ENCODE results near the gene COL26A1.
"Not testable (repeated sequence)": the region's sequence is repeated elsewhere in the genome, so short reads cannot be mapped to it uniquely, and the experiment has no call there.

Gene COL26A1

GRCh38 chr7:101410743-101411507, 48.2 kb downstream of the COL26A1 start:
- no peak overlapping the region for H3K27ac Mint-ChIP-seq

GRCh38 chr7:101411508-101411874, 48.8 kb downstream of the COL26A1 start:
- ATAC-seq (no peak), DNase-seq (no peak)
- Mint-ChIP-seq H3K27me3 (peaks cover 9% of the 10 kb centered on the region), H3K9me3 (peaks cover 6 to 16% of the 10 kb centered on the region in 2 donors), H3K27ac (no peak overlapping the region), H3K4me3 (no peak overlapping the region), H3K4me1 (peaks cover 11% of the 10 kb centered on the region)

More at GRCh38 chr7:101410743-101411507, 48.2 kb downstream of the COL26A1 start:
- Mint-ChIP-seq H3K27me3 (peaks cover 9% of the 10 kb centered on the region), H3K4me3 (no peak overlapping the region), H3K9me3 (peaks cover 6 to 16% of the 10 kb centered on the region in 2 donors), H3K4me1 (peaks cover 11% of the 10 kb centered on the region)
- DNase-seq (peak; percentile 41 to 48), ATAC-seq (peak; percentile 56)

- no peak overlapping the region for H3K4me3 Mint-ChIP-seq
- H3K4me1 Mint-ChIP-seq: peaks cover 11% of the 10 kb centered on the region
- peaks cover 6 to 16% of the 10 kb centered on the region in 2 donors for H3K9me3 Mint-ChIP-seq
- H3K27ac Mint-ChIP-seq: no peak overlapping the region
- DNase-seq: no peak
- ATAC-seq: no peak
- peaks cover 9% of the 10 kb centered on the region for H3K27me3 Mint-ChIP-seq
These were observed 50.3 kb downstream of the COL26A1 start for GRCh38 chr7:101412976-101413375.

GRCh38 chr7:101418694-101419093, 56.0 kb downstream of the COL26A1 start:
- Mint-ChIP-seq H3K27me3 (peaks cover 17% of the 10 kb centered on the region), H3K27ac (no peak overlapping the region), H3K9me3 (no peaks in the 10 kb centered on the region), H3K4me3 (no peak overlapping the region), H3K4me1 (no peaks in the 10 kb centered on the region)
- ATAC-seq (no peak), DNase-seq (no peak)

GRCh38 chr7:101419831-101420230, 57.2 kb downstream of the COL26A1 start:
- DNase-seq (no peak), ATAC-seq (no peak)
- Mint-ChIP-seq H3K27me3 (peaks cover 17% of the 10 kb centered on the region), H3K9me3 (no peaks in the 10 kb centered on the region), H3K4me3 (no peak overlapping the region), H3K4me1 (no peaks in the 10 kb centered on the region), H3K27ac (no peak overlapping the region)

GRCh38 chr7:101420436-101420835, 57.8 kb downstream of the COL26A1 start:
- Mint-ChIP-seq H3K4me3 (no peak overlapping the region), H3K27ac (no peak overlapping the region), H3K27me3 (peaks cover 17% of the 10 kb centered on the region), H3K4me1 (no peaks in the 10 kb centered on the region), H3K9me3 (no peaks in the 10 kb centered on the region)
- ATAC-seq (peak; percentile 35), DNase-seq (no peak)

- H3K4me1 Mint-ChIP-seq: no peaks in the 10 kb centered on the region
- H3K4me3 Mint-ChIP-seq: no peak overlapping the region
- no peaks in the 10 kb centered on the region for H3K9me3 Mint-ChIP-seq
- no peak overlapping the region for H3K27ac Mint-ChIP-seq
- ATAC-seq (no peak), DNase-seq (no peak)
- peaks cover 17% of the 10 kb centered on the region for H3K27me3 Mint-ChIP-seq
These were observed 59.9 kb downstream of the COL26A1 start for GRCh38 chr7:101422356-101423195.

- Mint-ChIP-seq H3K4me1 (no peaks in the 10 kb centered on the region), H3K9me3 (no peaks in the 10 kb centered on the region), H3K4me3 (no peak overlapping the region), H3K27ac (no peak overlapping the region), H3K27me3 (no peaks in the 10 kb centered on the region)
- DNase-seq (no peak), ATAC-seq (no peak)
These were observed 63.8 kb downstream of the COL26A1 start for GRCh38 chr7:101426303-101427011.

GRCh38 chr7:101428093-101428866, 65.6 kb downstream of the COL26A1 start:
- ATAC-seq (no peak), DNase-seq (no peak)
- H3K27me3 Mint-ChIP-seq: peaks cover 7% of the 10 kb centered on the region
- H3K9me3 Mint-ChIP-seq: no peaks in the 10 kb centered on the region
- no peak overlapping the region for H3K4me3 Mint-ChIP-seq
- no peaks in the 10 kb centered on the region for H3K4me1 Mint-ChIP-seq
- H3K27ac Mint-ChIP-seq: peak overlapping the region in 1 of 2 donors; percentile 53

GRCh38 chr7:101432316-101432715, 69.6 kb downstream of the COL26A1 start:
- H3K4me1 Mint-ChIP-seq: no peaks in the 10 kb centered on the region

GRCh38 chr7:101433688-101434087, 71.0 kb downstream of the COL26A1 start:
- ATAC-seq: no peak
- no peak overlapping the region for H3K27ac Mint-ChIP-seq
- peaks cover 48% of the 10 kb centered on the region for H3K27me3 Mint-ChIP-seq
- DNase-seq: no peak
- H3K9me3 Mint-ChIP-seq: no peaks in the 10 kb centered on the region
- H3K4me3 Mint-ChIP-seq: no peak overlapping the region
- no peaks in the 10 kb centered on the region for H3K4me1 Mint-ChIP-seq

More at GRCh38 chr7:101432316-101432715, 69.6 kb downstream of the COL26A1 start:
- H3K27me3 Mint-ChIP-seq: peaks cover 47% of the 10 kb centered on the region
- no peaks in the 10 kb centered on the region for H3K9me3 Mint-ChIP-seq
- ATAC-seq (no peak), DNase-seq (no peak)
- H3K4me3 Mint-ChIP-seq: no peak overlapping the region
- H3K27ac Mint-ChIP-seq: peak overlapping the region in 1 of 2 donors; percentile 83

GRCh38 chr7:101434155-101434554, 71.5 kb downstream of the COL26A1 start:
- H3K27ac Mint-ChIP-seq: peak overlapping the region in 1 of 2 donors; percentile 87
- DNase-seq, H3K4me1 Mint-ChIP-seq, H3K4me3 Mint-ChIP-seq, H3K9me3 Mint-ChIP-seq, ATAC-seq: not testable (repeated sequence)
- peaks cover 48% of the 10 kb centered on the region for H3K27me3 Mint-ChIP-seq

- Mint-ChIP-seq H3K9me3 (no peaks in the 10 kb centered on the region), H3K4me3 (no peak overlapping the region), H3K27ac (no peak overlapping the region), H3K27me3 (peaks cover 48% of the 10 kb centered on the region), H3K4me1 (no peaks in the 10 kb centered on the region)
- ATAC-seq: no peak
- DNase-seq: no peak
These were observed 73.0 kb downstream of the COL26A1 start for GRCh38 chr7:101435461-101436220.

- Mint-ChIP-seq H3K4me1 (no peaks in the 10 kb centered on the region), H3K4me3 (no peak overlapping the region), H3K27me3 (peaks cover 48% of the 10 kb centered on the region), H3K9me3 (no peaks in the 10 kb centered on the region), H3K27ac (no peak overlapping the region)
- ATAC-seq (no peak), DNase-seq (no peak)
These were observed 73.6 kb downstream of the COL26A1 start for GRCh38 chr7:101436221-101436735.

Data from stimulated activated naive CD8-positive, alpha-beta T cell treated with anti-CD3 and anti-CD28 coated beads, Interleukin-15, amount 100 ng/mL, for 72 hours (primary cell).